HG02623 (cell line): ENCODE measurements around the gene ZNG1A.
"Not testable (repeated sequence)": the region's sequence is repeated elsewhere in the genome, so short reads cannot be mapped to it uniquely, and the experiment has no call there.

ENCODE experiments used
- ATAC-seq: cut with Tn5 transposase; IDR thresholded peaks from one replicate; pipeline ENCODE4 v1.9.1; 2021; ENCODE audit warnings: moderate library complexity; ENCODE audit not compliant: unreplicated experiment

ZNG1A gene

GRCh38 chr9:98775-99174 lies 80.1 kb downstream of the ZNG1A start:
- not testable (repeated sequence) for ATAC-seq

GRCh38 chr9:94992-95391 lies 83.9 kb downstream of the ZNG1A start:
- not testable (repeated sequence) for ATAC-seq

GRCh38 chr9:94323-94722 lies 84.5 kb downstream of the ZNG1A start:
- not testable (repeated sequence) for ATAC-seq

- not testable (repeated sequence) for ATAC-seq
These were observed 84.9 kb downstream of the ZNG1A start for GRCh38 chr9:93909-94308.

DNA sequence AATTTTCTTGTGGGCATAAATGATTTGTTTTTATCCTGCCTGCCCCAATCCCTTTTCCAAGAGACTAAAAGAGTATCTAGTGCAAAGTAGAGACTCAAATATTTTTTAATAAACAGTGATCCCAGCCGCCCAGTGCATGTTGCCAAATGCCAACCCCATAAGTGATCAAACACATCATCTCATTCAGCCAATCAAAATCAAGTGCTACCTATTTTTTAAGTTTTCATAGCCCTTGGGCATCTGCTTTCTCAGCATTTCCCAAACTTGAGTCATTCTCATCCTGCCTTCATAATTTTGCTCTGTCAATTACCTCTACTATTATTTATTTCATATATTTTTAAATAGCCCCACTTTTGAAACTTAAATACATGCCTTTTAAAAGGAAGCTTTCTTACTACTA lies 88.0 kb downstream of the ZNG1A start:
- not testable (repeated sequence) for ATAC-seq

DNA sequence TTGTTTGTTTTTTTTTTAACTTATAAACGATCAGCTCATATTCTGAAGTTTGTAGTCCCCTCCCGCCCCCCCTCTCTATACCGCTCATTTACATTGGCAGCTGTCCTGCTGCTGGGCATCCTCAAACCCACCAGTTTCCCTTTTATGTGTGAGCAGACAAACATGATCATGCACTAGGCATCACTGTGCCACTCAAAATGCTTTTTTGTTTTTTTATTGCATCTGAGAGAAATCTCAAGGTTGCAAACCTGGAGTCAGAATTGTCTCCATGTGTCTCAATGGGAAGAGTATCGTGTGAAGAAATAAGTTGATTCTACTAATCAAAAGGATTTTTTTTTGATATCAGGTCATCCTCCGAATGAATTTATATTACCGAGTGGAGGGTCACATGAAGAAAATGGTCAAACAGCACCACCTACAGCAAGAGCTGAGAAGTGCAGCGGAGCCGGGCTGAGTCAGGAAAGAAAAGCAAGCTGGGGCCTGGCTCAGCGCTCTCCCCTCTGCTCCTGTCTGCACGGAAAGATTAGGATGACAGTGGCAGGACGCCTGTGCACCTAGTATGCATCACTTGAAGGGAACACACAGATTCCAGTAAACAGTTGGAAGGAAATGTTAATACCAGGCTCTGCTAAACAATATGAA lies 90.3 kb downstream of the ZNG1A start:
- ATAC-seq = not testable (repeated sequence)

GRCh38 chr9:87860-88259 lies 91.0 kb downstream of the ZNG1A start:
- not testable (repeated sequence) for ATAC-seq

GRCh38 chr9:87105-87504 lies 91.8 kb downstream of the ZNG1A start:
- ATAC-seq = not testable (repeated sequence)

- not testable (repeated sequence) for ATAC-seq
These were observed 92.2 kb downstream of the ZNG1A start for GRCh38 chr9:86697-87096.

- not testable (repeated sequence) for ATAC-seq
These were observed 95.7 kb downstream of the ZNG1A start for GRCh38 chr9:82932-83689.

GRCh38 chr9:78333-78732 lies 100.5 kb downstream of the ZNG1A start:
- not testable (repeated sequence) for ATAC-seq

DNA sequence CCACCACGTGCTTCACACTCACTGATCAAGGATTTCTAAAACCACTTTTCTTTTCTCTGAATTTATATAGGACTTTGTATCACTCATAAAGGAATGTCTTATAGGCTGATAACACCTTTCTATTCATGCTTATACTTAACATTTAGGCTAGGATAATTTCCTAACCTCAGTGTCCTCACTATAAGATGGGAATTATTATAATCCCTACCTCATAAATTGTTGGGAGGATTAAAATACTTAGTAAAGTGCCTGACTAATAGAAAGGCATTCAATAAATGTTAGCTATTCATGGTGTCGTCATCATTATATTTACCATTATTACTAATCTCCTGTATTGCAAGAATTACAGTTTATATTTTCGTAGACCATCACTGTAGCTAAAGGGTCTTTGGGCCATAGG lies 102.5 kb downstream of the ZNG1A start:
- ATAC-seq = not testable (repeated sequence)

- not testable (repeated sequence) for ATAC-seq
These were observed 104.8 kb downstream of the ZNG1A start for GRCh38 chr9:73900-74525.

DNA sequence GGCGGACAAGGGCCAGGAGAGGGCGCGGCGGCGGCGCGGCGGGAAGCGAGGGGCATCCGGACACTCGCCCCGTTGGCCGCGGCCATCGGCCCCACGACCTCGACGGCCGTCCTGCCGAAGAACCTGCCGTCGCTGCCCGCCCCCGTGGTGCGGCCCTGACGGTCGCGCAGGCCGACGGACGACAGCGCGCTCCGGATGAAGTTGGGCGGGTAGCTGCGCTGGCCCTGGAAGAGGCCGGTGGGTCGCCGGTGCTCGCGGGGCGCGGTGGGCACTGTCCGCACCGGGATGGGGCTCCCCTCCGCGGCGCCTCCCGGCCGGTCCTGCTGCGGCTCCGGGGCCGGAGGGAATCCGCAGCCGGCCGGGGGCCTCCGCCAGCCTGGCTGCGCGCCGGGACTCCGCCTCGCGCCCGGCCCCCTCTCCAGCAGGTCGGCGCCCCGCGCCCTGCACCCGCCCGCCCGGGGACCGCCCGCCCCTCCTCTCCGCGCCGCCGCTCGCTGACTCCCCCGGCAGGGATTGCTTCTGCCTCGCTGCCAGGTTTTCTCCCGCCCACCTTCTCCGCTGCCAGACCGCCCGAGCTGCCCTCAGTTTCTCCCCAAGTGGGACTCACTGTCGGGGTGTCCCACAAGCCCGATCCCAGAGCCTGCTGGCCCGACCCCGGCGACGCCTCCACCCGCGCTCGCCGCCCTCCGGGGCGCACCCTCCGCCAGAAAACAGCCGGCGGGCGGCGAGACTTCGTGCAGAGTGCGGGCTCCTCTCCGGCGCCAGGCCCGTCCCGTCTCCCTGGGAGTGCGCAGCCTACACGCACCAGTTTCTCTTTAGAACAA lies 105.6 kb downstream of the ZNG1A start:
- not testable (repeated sequence) for ATAC-seq
